ENCODE results near the gene KLF1. TPM values are rescaled to one million over a fixed set of nuclear protein-coding genes. Genes with fewer than 3 reads are reported as not detected.

KLF1 gene
- total and polyA plus RNA-seq, 4 donors, result 0.26 to 3.0 (median 0.44) TPM

DNA sequence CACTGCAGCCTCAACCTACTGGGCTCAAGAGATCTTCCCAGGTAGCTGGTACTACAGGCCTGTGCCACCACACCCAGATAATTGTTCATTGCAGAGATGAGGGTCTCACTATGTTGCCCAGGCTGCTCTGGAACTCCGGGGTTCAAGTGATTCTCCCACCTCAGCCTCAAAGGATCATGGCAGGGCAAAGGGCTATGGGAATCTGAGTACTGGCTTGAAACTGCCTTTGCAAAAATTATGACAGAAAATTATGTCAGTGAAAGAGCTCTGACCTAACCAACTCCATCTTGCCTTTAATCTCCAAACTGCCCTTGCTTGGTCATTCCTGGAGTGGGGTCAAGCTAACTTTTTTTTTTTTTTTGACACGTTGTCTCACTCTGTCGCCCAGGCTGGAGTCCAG is 4.4 kb downstream of the KLF1 start:
- Histone ChIP-seq H3K4me3 (no peak overlapping the region), H3K9ac (ENCODE audit: insufficient read depth in 1 of 2, low read length in 2 of 2) (no peak overlapping the region), H3K27me3 (ENCODE audit: control insufficient read depth in 3 of 3, insufficient read depth in 3 of 3, low read length in 2 of 3) (peaks cover 0 to 23% (median 14%) of the 10 kb centered on the region in 3 donors), H3K9me3 (ENCODE audit: control insufficient read depth in 4 of 4, insufficient read depth in 3 of 4, low read length in 3 of 4) (peaks cover 0 to 9% (median 3%) of the 10 kb centered on the region in 4 donors), H3K27ac (ENCODE audit: low read depth in 1 of 2, low read length in 1 of 2) (no peak overlapping the region), H3K36me3 (ENCODE audit: control insufficient read depth in 4 of 4, insufficient read depth in 4 of 4, low read length in 4 of 4) (peaks cover 0 to 8% (median 2%) of the 10 kb centered on the region in 4 donors), H3K4me1 (ENCODE audit: control insufficient read depth in 5 of 5, insufficient read depth in 5 of 5, low read length in 5 of 5) (peaks cover 0 to 17% (median 0%) of the 10 kb centered on the region in 5 donors)
- WGBS, 2 donors, result 74 to 82% methylated on average over 3 of the region's 3 CpGs
- ATAC-seq (ENCODE audit: insufficient read depth, low FRiP score), result no peak
- TF ChIP-seq, protein P1, sequence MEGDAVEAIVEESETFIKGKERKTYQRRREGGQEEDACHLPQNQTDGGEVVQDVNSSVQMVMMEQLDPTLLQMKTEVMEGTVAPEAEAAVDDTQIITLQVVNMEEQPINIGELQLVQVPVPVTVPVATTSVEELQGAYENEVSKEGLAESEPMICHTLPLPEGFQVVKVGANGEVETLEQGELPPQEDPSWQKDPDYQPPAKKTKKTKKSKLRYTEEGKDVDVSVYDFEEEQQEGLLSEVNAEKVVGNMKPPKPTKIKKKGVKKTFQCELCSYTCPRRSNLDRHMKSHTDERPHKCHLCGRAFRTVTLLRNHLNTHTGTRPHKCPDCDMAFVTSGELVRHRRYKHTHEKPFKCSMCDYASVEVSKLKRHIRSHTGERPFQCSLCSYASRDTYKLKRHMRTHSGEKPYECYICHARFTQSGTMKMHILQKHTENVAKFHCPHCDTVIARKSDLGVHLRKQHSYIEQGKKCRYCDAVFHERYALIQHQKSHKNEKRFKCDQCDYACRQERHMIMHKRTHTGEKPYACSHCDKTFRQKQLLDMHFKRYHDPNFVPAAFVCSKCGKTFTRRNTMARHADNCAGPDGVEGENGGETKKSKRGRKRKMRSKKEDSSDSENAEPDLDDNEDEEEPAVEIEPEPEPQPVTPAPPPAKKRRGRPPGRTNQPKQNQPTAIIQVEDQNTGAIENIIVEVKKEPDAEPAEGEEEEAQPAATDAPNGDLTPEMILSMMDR (IDR thresholded peaks at IDR 0.05; ENCODE audit: control extremely low read depth, extremely low read depth), result no peak
- DNase-seq, result no peak

DNA sequence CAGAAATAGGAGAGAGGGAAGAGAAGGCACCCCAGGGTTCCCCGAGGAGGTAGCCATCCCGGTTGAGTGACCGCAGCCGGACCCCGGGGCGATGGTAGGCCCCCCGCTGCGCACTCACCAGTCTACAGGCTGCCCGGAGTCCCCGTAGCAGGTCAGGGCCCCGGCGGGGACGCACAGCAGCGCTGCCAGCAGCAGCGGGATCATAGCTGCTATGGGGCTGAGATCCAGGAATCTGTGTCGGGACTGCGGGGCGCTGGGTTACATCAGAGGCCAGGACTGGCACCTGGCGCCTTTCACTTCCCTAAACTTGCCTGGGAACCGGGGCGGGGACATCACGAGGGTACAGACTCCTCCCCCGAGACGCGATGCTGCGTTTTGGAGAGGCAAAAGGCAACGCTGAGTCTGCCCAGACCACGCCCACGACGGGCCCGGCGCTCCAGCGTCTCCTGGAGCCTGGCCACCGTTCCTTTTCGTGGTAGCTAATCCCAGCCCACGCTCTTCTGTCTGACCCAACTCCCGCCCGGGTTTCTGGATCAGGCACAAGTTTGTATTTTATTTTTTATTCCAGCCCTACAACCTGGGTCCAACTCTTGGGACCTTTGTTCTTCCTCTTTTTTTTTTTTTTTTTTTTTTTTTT is 5.7 kb downstream of the KLF1 start, which contains the start of gene DNASE2:
Gene DNASE2 (minus strand): TSS at position 278 of the 637 bp plus-strand sequence. CDS start 74 bp downstream, at position 204.
- peaks cover 0 to 8% (median 2%) of the 10 kb centered on the region in 4 donors for H3K36me3 ChIP-seq (ENCODE audit: control insufficient read depth in 4 of 4, insufficient read depth in 4 of 4, low read length in 4 of 4)
- peak within 1 kb of the TSS; percentile 63 for H3K4me3 ChIP-seq
- peaks cover 0 to 17% (median 0%) of the 10 kb centered on the region in 5 donors for H3K4me1 ChIP-seq (ENCODE audit: control insufficient read depth in 5 of 5, insufficient read depth in 5 of 5, low read length in 5 of 5)
- peak within 1 kb of the TSS; percentile 63 to 68 for H3K9ac ChIP-seq (ENCODE audit: insufficient read depth in 1 of 2, low read length in 2 of 2)
- ATAC-seq (ENCODE audit: insufficient read depth, low FRiP score) (peak; percentile 89), DNase-seq (peak; percentile 95 to 96 (median 95))
- TF ChIP-seq, protein P1 (IDR thresholded peaks at IDR 0.05; ENCODE audit: control extremely low read depth, extremely low read depth), result no peak
- WGBS, 2 donors, result 0 to 1% methylated on average over 33 to 38 of the region's 38 CpGs
- peak within 1 kb of the TSS; percentile 83 to 87 for H3K27ac ChIP-seq (ENCODE audit: low read depth in 1 of 2, low read length in 1 of 2)
- peaks cover 0 to 21% (median 14%) of the 10 kb centered on the region in 3 donors for H3K27me3 ChIP-seq (ENCODE audit: control insufficient read depth in 3 of 3, insufficient read depth in 3 of 3, low read length in 2 of 3)
- H3K9me3 ChIP-seq (ENCODE audit: control insufficient read depth in 4 of 4, insufficient read depth in 3 of 4, low read length in 3 of 4), result peaks cover 0 to 9% (median 3%) of the 10 kb centered on the region in 4 donors

DNA sequence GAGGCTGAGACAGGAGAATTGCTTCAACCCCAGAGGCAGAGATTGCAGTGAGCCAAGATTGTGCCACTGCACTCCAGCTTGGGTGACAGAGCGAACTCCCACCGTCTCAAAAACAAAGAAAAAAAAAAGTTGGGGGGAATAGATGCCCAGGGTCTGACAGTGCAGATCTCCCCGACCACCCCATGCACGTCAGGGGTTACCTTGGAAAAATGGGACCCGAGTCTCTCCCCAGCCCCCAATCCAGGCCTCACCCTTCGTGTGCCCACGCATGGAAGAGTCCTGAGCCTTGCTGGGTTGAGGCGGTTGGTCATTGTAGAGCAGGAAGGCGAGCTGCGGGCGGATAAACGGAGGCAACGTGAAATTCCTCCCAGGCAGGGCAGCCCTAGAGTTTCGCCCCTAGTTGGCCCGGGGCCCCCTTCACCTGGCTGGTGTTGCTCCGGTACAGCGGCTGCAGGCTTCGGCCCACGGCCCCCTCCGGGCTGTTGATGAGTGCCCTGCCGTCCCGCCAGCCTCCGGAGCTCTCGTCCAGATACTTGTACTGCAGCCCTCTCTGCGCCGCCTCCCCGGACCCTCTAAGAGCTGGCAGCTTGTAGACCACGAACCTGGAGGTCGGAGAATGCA is 6.3 kb downstream of the KLF1 start:
- Histone ChIP-seq H3K4me3 (peak overlapping the region; percentile 63), H3K27ac (ENCODE audit: low read depth in 1 of 2, low read length in 1 of 2) (peak overlapping the region; percentile 83 to 87), H3K27me3 (ENCODE audit: control insufficient read depth in 3 of 3, insufficient read depth in 3 of 3, low read length in 2 of 3) (peaks cover 0 to 17% (median 14%) of the 10 kb centered on the region in 3 donors), H3K4me1 (ENCODE audit: control insufficient read depth in 5 of 5, insufficient read depth in 5 of 5, low read length in 5 of 5) (peaks cover 0 to 14% (median 0%) of the 10 kb centered on the region in 5 donors), H3K9ac (ENCODE audit: insufficient read depth in 1 of 2, low read length in 2 of 2) (peak overlapping the region; percentile 53 to 63), H3K9me3 (ENCODE audit: control insufficient read depth in 4 of 4, insufficient read depth in 3 of 4, low read length in 3 of 4) (peaks cover 0 to 9% (median 3%) of the 10 kb centered on the region in 4 donors), H3K36me3 (ENCODE audit: control insufficient read depth in 4 of 4, insufficient read depth in 4 of 4, low read length in 4 of 4) (peaks cover 0 to 13% (median 2%) of the 10 kb centered on the region in 4 donors)
- DNase-seq, result peak; percentile 35 to 41 (median 37)
- TF ChIP-seq, protein P1 (IDR thresholded peaks at IDR 0.05; ENCODE audit: control extremely low read depth, extremely low read depth), result no peak
- no peak for ATAC-seq (ENCODE audit: insufficient read depth, low FRiP score)
- 14 to 15% methylated on average over 29 of the region's 29 CpGs for WGBS, 2 donors
